Breast epithelium (tissue), 4 donors: ENCODE results near the gene IFITM10. TPM values are rescaled to one million over a fixed set of nuclear protein-coding genes. Genes with fewer than 3 reads are reported as not detected.

Experiments used
- DNase-seq, 2 donors: peaks; one replicate each; pipeline ENCODE4 v3.0.0-alpha.2; 2019; ENCODE audit warnings: low spot score in 2 of 2
- H3K27ac ChIP-seq, 2 donors: fragments of 200-600 bp; sonication (generic) in 1 of 2; one replicate each; pipeline ENCODE4 v1.5.1; 2016 to 2019; ENCODE audit warnings: mild to moderate bottlenecking in 1 of 2
- H3K27me3 ChIP-seq, 2 donors: fragments of 200-600 bp; sonication (generic) in 1 of 2; one replicate each; pipeline versions ENCODE4 v1.5.1 to v1.6.0; 2017 to 2019; ENCODE audit warnings: control low read depth in 1 of 2, mild to moderate bottlenecking in 1 of 2
- H3K36me3 ChIP-seq: fragments of 200-600 bp; one replicate; pipeline ENCODE4 v1.5.1; 2019
- H3K4me1 ChIP-seq, 2 donors: fragments of 200-600 bp; sonication (generic); one replicate each; pipeline ENCODE4 v1.5.1; 2016 to 2019; ENCODE audit warnings: control low read depth in 1 of 2
- H3K4me3 ChIP-seq, 3 donors: fragments of 200-600 bp; sonication (generic); 1 replicate in 2 of 3; 2 replicates in 1 of 3; pipeline ENCODE4 v1.5.1; 2016 to 2019; ENCODE audit warnings: mild to moderate bottlenecking in 3 of 3, moderate library complexity in 2 of 3
- H3K9me3 ChIP-seq, 2 donors: fragments of 200-600 bp; sonication (generic) in 1 of 2; one replicate each; pipeline ENCODE4 v1.5.1; 2016 to 2019; ENCODE audit warnings: control low read depth in 1 of 2
- CTCF ChIP-seq, 3 donors: fragments of 450-650 bp; IDR thresholded peaks; one replicate each; pipeline ENCODE4 v1.5.1; 2016 to 2017; ENCODE audit warnings: antibody characterized with exemption in 3 of 3, mild to moderate bottlenecking in 3 of 3, moderate library complexity in 3 of 3
- POLR2A ChIP-seq: fragments of 450-650 bp; IDR thresholded peaks from one replicate; pipeline ENCODE4 v1.6.1; 2016; ENCODE audit warnings: antibody characterized with exemption, mild to moderate bottlenecking, moderate library complexity
- POLR2AphosphoS5 ChIP-seq, 3 donors: sonication (generic); formaldehyde crosslinking; IDR thresholded peaks; one replicate each; pipeline ENCODE4 v1.6.1; 2017; ENCODE audit warnings: antibody characterized with exemption in 3 of 3
- intact Hi-C: fragments of 100-400 bp; cut with DNase I; formaldehyde crosslinking; loops from one replicate; pipeline ENCODE4 v1.15.1; 2023; ENCODE audit warnings: low total_unique reads
- total RNA-seq, 3 donors: library from RNA; depleted of rRNA; stranded (reverse); fragments of >200 nt; gene quantifications; one replicate each; pipeline ENCODE4 v1.1.0, GENCODE V29; 2016

The IFITM10 gene
- total RNA-seq, 3 donors from 2014 or later = 0.33 to 14.0 (median 1.4) TPM

- H3K9me3 ChIP-seq = no peaks in the 10 kb centered on the region
- no peaks in the 10 kb centered on the region for H3K36me3 ChIP-seq
- no peak for DNase-seq
- H3K4me1 ChIP-seq = no peaks in the 10 kb centered on the region
- no peak overlapping the region for H3K4me3 ChIP-seq
- intact Hi-C loops = loop anchor here (5.0 kb wide), 1 partner anchor 155 kb away; no protein-coding TSS in a partner anchor
- no peak overlapping the region for H3K27ac ChIP-seq
- no peaks in the 10 kb centered on the region for H3K27me3 ChIP-seq
- TF ChIP-seq CTCF (IDR thresholded peaks at IDR 0.05) = no peak
- TF ChIP-seq POLR2AphosphoS5 (IDR thresholded peaks at IDR 0.05) = no peak
- no peak for TF ChIP-seq POLR2A
Observed at GRCh38 chr11:1792461-1792860, 42.1 kb upstream of the IFITM10 start.

DNA sequence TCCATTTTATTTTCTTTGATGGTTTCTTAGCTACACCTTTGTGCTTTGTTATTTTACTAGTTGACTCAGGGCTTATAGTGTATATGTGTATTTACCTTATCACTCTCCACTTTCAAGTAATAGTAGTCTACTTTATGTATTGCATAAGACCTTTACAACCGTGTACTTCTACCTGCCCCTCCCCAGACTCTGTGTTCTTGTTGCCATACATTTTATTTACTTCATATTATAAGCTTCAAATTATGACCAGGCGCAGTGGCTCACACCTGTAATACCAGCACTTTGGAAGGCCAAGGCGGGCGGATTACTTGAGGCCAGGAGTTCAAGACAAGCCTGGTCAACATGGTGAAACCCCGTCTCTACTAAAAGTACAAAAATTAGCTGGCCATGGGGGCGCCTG, 41.5 kb upstream of the IFITM10 start:
- DNase-seq = no peak
- H3K36me3 ChIP-seq = no peaks in the 10 kb centered on the region
- intact Hi-C loops = loop anchor here (5.0 kb wide), 1 partner anchor 155 kb away; no protein-coding TSS in a partner anchor
- no peak overlapping the region for H3K4me3 ChIP-seq
- H3K27me3 ChIP-seq = no peaks in the 10 kb centered on the region
- no peak overlapping the region for H3K27ac ChIP-seq
- no peaks in the 10 kb centered on the region for H3K4me1 ChIP-seq
- TF ChIP-seq CTCF (IDR thresholded peaks at IDR 0.05) (no peak), POLR2AphosphoS5 (IDR thresholded peaks at IDR 0.05) (no peak), POLR2A (no peak)
- H3K9me3 ChIP-seq = no peaks in the 10 kb centered on the region

- no peaks in the 10 kb centered on the region for H3K36me3 ChIP-seq
- no peak for DNase-seq
- H3K4me3 ChIP-seq = no peak overlapping the region
- intact Hi-C loops = loop anchor here (5.0 kb wide), 1 partner anchor 971 kb away; no protein-coding TSS in a partner anchor
- no peaks in the 10 kb centered on the region for H3K9me3 ChIP-seq
- no peak for TF ChIP-seq POLR2A
- no peak for TF ChIP-seq POLR2AphosphoS5 (IDR thresholded peaks at IDR 0.05)
- TF ChIP-seq CTCF (IDR thresholded peaks at IDR 0.05) = no peak
- no peak overlapping the region for H3K27ac ChIP-seq
- no peaks in the 10 kb centered on the region for H3K27me3 ChIP-seq
- no peaks in the 10 kb centered on the region for H3K4me1 ChIP-seq
Observed at GRCh38 chr11:1786466-1786865, 36.1 kb upstream of the IFITM10 start.

DNA sequence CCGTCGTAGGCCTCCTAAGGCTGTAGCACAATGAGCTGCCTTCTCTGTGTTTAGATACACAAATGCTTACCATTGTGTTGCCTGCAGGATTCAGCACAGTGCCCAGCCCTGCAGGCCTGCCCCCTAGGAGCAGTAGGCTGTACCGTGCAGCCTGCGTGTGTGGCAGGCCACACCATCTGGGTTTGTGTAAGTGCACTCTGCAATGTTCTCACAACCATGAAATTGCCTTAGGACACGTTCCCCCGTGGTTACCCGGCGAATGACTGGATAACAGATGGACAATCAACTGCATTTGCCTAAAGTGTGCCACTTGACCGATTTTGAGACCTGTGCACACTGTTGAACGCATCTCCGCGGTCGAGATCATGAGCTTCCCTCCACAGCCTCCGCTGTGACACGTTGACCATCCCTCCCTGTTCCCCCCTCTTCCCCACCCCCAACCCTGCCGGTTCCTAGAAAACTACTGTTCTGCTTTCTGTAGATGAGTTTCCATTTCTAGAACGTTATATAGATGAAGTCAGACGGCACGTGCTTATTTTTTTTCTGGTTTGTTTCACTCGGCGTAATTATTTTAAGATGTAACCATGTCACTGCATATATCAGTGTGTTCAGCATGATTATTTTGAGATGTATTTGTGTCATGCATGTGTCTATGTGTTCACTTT, 35.5 kb upstream of the IFITM10 start:
- no peak for TF ChIP-seq POLR2AphosphoS5 (IDR thresholded peaks at IDR 0.05)
- TF ChIP-seq CTCF (IDR thresholded peaks at IDR 0.05) = no peak
- TF ChIP-seq POLR2A = no peak
- H3K27me3 ChIP-seq = no peaks in the 10 kb centered on the region
- H3K4me3 ChIP-seq = no peak overlapping the region
- no peaks in the 10 kb centered on the region for H3K9me3 ChIP-seq
- no peak for DNase-seq
- H3K27ac ChIP-seq = no peak overlapping the region
- no peaks in the 10 kb centered on the region for H3K4me1 ChIP-seq
- no peaks in the 10 kb centered on the region for H3K36me3 ChIP-seq
- intact Hi-C loops = loop anchor here (5.0 kb wide), 1 partner anchor 971 kb away; no protein-coding TSS in a partner anchor

DNA sequence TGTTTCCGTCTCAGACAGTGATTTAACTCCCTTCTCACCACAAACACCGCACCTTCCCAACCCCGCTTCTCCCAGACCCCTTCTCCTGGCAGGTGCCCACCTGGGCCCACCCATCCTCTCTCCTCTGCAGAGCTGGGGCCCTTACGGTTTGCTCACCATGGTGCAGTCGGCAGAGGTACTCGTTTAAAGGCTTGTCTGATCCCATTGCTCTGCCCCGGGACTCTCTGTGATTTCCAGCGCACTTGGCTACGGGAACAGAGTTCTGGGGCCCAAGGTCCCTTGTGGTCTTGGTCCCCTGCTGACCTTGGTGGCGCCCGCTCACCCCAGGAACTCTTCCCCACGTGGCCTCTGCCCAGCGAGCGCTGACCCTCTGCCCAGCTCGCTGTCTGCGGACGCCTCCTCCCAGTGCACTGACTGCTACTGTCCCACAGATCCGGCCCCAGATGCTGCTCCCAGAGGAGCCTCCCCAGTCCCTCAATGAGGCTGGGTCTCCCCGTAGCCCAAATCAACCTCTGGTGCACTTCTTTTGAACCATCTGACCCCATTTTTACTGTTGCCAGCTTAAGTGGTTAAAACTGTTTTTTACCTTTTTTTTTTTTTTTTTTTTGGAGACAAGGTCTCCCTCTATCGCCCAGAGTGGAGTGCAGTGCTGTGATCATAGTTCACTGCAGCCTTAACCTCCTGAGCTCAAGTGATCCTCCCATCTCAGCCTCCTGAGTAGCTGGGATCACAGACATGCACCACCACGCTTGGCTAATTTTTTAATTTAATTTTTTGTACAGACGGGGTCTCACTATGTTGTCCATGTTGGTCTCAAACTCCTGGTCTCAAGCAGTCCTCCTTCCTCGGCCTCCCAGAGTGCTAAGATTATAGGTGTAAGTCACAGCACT, 34.6 kb upstream of the IFITM10 start:
- TF ChIP-seq CTCF (IDR thresholded peaks at IDR 0.05) = no peak
- no peak for TF ChIP-seq POLR2AphosphoS5 (IDR thresholded peaks at IDR 0.05)
- TF ChIP-seq POLR2A = no peak
- no peaks in the 10 kb centered on the region for H3K4me1 ChIP-seq
- no peaks in the 10 kb centered on the region for H3K27me3 ChIP-seq
- intact Hi-C loops = loop anchor here (5.0 kb wide), 1 partner anchor 972 kb away; no protein-coding TSS in a partner anchor
- no peaks in the 10 kb centered on the region for H3K9me3 ChIP-seq
- H3K4me3 ChIP-seq = no peak overlapping the region
- no peak overlapping the region for H3K27ac ChIP-seq
- H3K36me3 ChIP-seq = no peaks in the 10 kb centered on the region
- DNase-seq = no peak
